ENCODE measurements around the gene CLUH. TPM values are rescaled to one million over a fixed set of nuclear protein-coding genes. Genes with fewer than 3 reads are reported as not detected.

The CLUH gene
- total RNA-seq, 4 donors from 2014 or later, result 120 to 291 (median 151) TPM

DNA sequence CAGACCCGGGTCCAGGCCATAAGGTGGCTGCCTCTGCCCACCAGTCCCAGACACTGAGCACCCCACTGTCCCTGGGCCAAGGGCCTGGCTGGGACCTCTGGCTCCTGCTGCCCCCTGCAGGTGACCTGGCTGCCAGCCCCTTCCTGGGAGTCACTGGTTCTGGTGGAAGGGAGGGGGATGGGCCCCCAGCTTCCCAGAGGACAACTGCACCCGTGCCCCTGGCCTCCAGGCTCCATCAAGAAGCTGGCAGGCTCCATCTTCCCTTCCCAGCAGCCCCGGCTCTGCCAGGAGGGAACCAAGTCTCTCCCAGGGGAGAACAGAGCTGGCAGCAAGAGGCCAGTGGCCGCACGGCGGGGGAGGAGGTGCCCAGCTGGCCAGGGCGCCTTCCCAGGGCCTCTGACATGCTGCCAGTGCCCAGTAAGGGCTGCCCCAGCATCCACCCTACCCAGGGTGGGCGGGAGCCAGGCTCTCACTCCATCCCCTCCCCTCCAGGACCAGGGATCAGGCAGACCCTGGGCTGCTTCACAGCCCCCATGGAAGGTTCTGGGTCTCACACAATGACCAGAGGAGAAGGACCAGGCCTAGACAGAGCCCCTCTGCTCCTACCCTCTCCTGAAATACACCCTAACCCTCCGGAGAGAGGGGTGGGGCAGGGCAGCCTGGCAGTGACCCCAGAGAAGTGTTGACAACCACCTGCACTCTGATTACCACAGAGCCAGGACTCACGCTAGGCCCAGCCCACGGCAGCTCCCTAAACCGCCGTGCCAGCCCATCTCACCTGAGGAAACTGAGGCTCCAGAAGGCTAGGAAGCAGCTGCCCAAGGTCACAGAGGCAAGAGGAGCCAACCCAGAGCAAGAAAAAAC is 3.6 kb downstream of the CLUH start:
- Histone ChIP-seq H3K27ac (peak overlapping the region; percentile 89), H3K4me1 (peaks cover 70% of the 10 kb centered on the region), H3K4me3 (peak overlapping the region; percentile 72), H3K36me3 (peaks cover 15% of the 10 kb centered on the region), H3K27me3 (no peaks in the 10 kb centered on the region), H3K9me3 (no peaks in the 10 kb centered on the region)
- 66% methylated on average over 10 of the region's 13 CpGs for WGBS
- DNase-seq (ENCODE audit: low spot score in 2 of 2), result no peak
- TF ChIP-seq POLR2A (IDR thresholded peaks at IDR 0.05) (no peak), POLR2AphosphoS5 (IDR thresholded peaks at IDR 0.05) (no peak), EP300 (IDR thresholded peaks at IDR 0.05) (no peak)
- TF ChIP-seq, protein P1, sequence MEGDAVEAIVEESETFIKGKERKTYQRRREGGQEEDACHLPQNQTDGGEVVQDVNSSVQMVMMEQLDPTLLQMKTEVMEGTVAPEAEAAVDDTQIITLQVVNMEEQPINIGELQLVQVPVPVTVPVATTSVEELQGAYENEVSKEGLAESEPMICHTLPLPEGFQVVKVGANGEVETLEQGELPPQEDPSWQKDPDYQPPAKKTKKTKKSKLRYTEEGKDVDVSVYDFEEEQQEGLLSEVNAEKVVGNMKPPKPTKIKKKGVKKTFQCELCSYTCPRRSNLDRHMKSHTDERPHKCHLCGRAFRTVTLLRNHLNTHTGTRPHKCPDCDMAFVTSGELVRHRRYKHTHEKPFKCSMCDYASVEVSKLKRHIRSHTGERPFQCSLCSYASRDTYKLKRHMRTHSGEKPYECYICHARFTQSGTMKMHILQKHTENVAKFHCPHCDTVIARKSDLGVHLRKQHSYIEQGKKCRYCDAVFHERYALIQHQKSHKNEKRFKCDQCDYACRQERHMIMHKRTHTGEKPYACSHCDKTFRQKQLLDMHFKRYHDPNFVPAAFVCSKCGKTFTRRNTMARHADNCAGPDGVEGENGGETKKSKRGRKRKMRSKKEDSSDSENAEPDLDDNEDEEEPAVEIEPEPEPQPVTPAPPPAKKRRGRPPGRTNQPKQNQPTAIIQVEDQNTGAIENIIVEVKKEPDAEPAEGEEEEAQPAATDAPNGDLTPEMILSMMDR (IDR thresholded peaks at IDR 0.05), result peak in 1 of 2 donors; percentile 39

DNA sequence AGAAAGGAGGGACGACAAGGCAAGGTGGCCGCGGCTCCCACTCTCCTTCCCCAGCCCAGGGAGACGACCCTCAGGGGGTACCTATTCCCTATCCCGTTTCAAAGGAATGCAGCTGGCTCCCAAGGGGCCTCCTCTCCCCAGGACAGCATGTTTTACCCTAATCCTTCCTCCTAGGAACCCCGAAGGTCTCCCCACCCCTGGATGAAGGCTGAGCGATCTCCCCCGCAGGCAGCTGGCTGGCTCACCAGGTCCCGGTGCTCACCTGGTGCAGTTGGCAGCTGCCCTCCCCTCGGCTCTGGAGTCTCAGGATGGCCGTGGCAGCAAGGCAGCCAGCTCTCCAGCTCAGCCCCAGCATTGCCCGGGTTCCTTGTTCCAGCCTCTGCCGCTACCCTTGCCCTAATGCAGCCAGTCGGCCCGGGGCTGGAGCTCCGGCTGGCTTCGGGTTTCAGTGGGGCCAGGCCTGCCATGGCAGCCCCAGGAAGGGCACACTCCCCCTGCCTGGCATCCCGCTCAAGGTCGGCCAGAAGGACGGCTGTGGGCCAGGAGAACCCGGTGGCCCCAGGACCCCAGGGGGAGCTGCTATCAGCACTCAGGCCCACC is 4.6 kb downstream of the CLUH start:
- 42% methylated on average over 14 of the region's 21 CpGs for WGBS
- peak overlapping the region; percentile 72 for H3K4me3 ChIP-seq
- H3K9me3 ChIP-seq, result no peaks in the 10 kb centered on the region
- peak overlapping the region; percentile 89 for H3K27ac ChIP-seq
- no peak for TF ChIP-seq POLR2AphosphoS5 (IDR thresholded peaks at IDR 0.05)
- TF ChIP-seq, protein P1 (IDR thresholded peaks at IDR 0.05), result no peak
- no peak for TF ChIP-seq EP300 (IDR thresholded peaks at IDR 0.05)
- H3K27me3 ChIP-seq, result no peaks in the 10 kb centered on the region
- H3K4me1 ChIP-seq, result peaks cover 61% of the 10 kb centered on the region
- peaks cover 23% of the 10 kb centered on the region for H3K36me3 ChIP-seq
- no peak for DNase-seq (ENCODE audit: low spot score in 2 of 2)

DNA sequence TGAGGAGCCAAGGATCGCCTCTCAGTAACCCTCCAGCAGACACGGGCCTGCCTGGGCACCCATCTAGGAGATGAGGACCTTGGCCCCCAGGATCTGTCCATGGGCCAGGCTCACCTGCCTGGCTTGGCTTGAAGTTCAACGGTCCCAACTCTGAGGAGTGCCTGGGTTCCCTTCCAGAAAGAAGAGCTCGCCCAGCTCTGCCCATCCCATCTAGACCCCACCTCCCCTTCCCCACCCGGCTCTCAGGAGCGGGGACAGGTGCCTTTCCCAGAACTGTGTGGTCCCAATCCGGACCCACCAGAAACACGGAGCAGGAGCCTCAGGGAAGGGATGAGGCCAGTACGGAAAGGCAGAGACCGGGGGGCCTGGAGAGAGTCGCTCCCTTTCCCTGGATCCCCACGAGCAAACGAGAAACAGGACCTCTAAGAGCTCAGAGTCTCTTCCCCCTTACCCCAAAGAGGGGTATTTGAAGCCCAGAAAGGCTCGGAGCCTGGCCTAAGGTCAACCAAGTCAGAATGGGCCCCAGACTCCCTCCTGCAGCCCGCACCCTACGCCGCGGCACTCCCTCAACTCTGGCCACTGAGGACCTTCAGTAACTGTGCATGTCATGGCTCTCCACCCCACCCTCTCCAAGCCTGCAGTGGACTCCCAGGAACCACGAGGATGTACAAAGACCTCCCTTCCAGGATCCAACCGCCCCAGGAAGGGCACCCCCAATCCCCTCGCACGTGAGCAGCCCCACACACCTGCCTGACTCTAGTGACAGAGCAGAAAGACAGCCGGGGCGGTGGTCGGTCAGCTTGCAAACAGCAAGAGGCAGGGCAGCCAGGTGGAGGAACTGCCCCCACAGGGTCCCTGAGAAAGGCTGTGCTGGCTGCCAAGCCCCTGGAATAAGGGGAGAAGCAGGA is 5.4 kb downstream of the CLUH start:
- H3K9me3 ChIP-seq, result no peaks in the 10 kb centered on the region
- H3K4me3 ChIP-seq, result no peak overlapping the region
- peaks cover 59% of the 10 kb centered on the region for H3K4me1 ChIP-seq
- peak in 1 of 2 donors; percentile 48 for DNase-seq (ENCODE audit: low spot score in 2 of 2)
- H3K36me3 ChIP-seq, result peaks cover 32% of the 10 kb centered on the region
- H3K27me3 ChIP-seq, result no peaks in the 10 kb centered on the region
- no peak overlapping the region for H3K27ac ChIP-seq
- WGBS, result 89% methylated on average over 22 of the region's 25 CpGs
- TF ChIP-seq, protein P1 (IDR thresholded peaks at IDR 0.05), result no peak
- TF ChIP-seq EP300 (IDR thresholded peaks at IDR 0.05) (no peak), POLR2AphosphoS5 (IDR thresholded peaks at IDR 0.05) (no peak), POLR2A (IDR thresholded peaks at IDR 0.05) (no peak)

DNA sequence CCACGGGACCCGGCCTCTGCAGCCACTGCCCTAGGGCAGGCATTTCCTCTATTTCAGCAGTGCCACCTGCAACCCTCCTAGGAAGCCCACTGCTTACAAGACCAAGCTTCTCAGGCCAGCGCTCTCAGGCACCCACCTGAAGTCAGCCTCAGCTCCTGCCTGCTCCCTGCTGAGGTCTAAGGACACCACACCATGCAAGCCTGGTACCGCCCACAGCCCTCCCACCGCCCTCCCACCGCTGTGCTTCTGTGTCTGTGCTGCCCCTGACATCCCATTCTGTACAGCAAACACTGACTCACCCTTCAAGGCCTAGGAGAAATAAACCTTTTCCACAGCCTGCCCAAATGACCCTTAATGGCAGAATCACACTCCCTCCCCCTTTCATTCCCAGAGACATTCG is 6.3 kb downstream of the CLUH start:
- no peak for TF ChIP-seq EP300 (IDR thresholded peaks at IDR 0.05)
- TF ChIP-seq POLR2AphosphoS5 (IDR thresholded peaks at IDR 0.05), result no peak
- TF ChIP-seq, protein P1 (IDR thresholded peaks at IDR 0.05), result no peak
- no peak for TF ChIP-seq POLR2A (IDR thresholded peaks at IDR 0.05)
- Histone ChIP-seq H3K27me3 (no peaks in the 10 kb centered on the region), H3K27ac (no peak overlapping the region), H3K9me3 (no peaks in the 10 kb centered on the region), H3K4me3 (no peak overlapping the region), H3K4me1 (peaks cover 52% of the 10 kb centered on the region), H3K36me3 (peaks cover 41% of the 10 kb centered on the region)
- 95% methylated on average over 6 of the region's 7 CpGs for WGBS
- DNase-seq (ENCODE audit: low spot score in 2 of 2), result peak in 1 of 2 donors; percentile 55
